GM12878 (cell line): Measurements from ENCODE around the gene MAP3K4. TPM values are rescaled to one million over a fixed set of nuclear protein-coding genes. Genes with fewer than 3 reads are reported as not detected.

Source experiments
- ATAC-seq: fragments of 200-7000 bp; cut with Tn5 transposase; 3 replicates; pipeline ENCODE4 v1.9.1; 2020; ENCODE audit warnings: mild to moderate bottlenecking, moderate library complexity
- BruUV-seq: library from RNA; stranded (reverse); fragments of 400-500 nt; replicated peaks from 2 replicates; lab custom pipeline; 2021; lab: Mats Ljungman, UMichigan
- CTCF ChIA-PET: fragments of 300-600 bp; sonication (Branson Sonifier 250); formaldehyde crosslinking; extraction: SDS; loops from one replicate; lab custom pipeline; 2021; ENCODE audit warnings: inconsistent platforms; lab: Yijun Ruan, JAX
- POLR2A ChIA-PET: fragments of 350-600 bp; formaldehyde crosslinking; extraction: SDS; loops from one replicate; lab custom pipeline; 2021; ENCODE audit warnings: inconsistent platforms; lab: Charles Lee
- RAD21 ChIA-PET: fragments of 300-600 bp; sonication (Branson Sonifier 250); formaldehyde crosslinking; loops from one replicate; lab custom pipeline; 2023; ENCODE audit warnings: antibody characterized with exemption; ENCODE audit not compliant: unreplicated experiment; lab: Charles Lee
- SMC1A ChIA-PET: fragments of 300-600 bp; sonication (Branson Sonifier 250); formaldehyde crosslinking; loops from one replicate; lab custom pipeline; 2023; ENCODE audit not compliant: unreplicated experiment, uncharacterized antibody; lab: Charles Lee
- DNase-seq: peaks from one replicate; pipeline ENCODE4 v3.0.0-alpha.2; 2011; ENCODE audit warnings: low read depth, low spot score
- FAIRE-seq: peaks from 3 replicates; lab custom pipeline; 2011; peaks lifted over from hg19 to GRCh38; lab: Jason Lieb, UNC
- H2AFZ ChIP-seq: 2 replicates; pipeline ENCODE4 v1.6.0; 2011; ENCODE audit warnings: low read depth, low read length, control low read depth; ENCODE audit not compliant: control insufficient read depth
- H3K27ac ChIP-seq: 2 replicates; pipeline ENCODE4 v1.5.1; 2011; ENCODE audit warnings: control low read depth; ENCODE audit not compliant: control insufficient read depth, insufficient read depth
- H3K27me3 ChIP-seq, 2 experiments: replicated peaks in 1 of 2; 2 replicates each; pipeline versions ENCODE4 v1.6.0 to v1.6.1; 2011; ENCODE audit warnings: low read length in 1 of 2; ENCODE audit not compliant: control insufficient read depth in 2 of 2, insufficient read depth in 2 of 2
- H3K36me3 ChIP-seq, 2 experiments: 2 replicates each; pipeline ENCODE4 v1.5.1; 2011; ENCODE audit warnings: low read length in 1 of 2; ENCODE audit not compliant: control insufficient read depth in 2 of 2, insufficient read depth in 2 of 2
- H3K4me1 ChIP-seq: 2 replicates; pipeline ENCODE4 v1.6.1; 2011; ENCODE audit warnings: mild to moderate bottlenecking, low read length, moderate library complexity, mixed read lengths; ENCODE audit not compliant: control insufficient read depth, insufficient read depth
- H3K4me2 ChIP-seq: 2 replicates; pipeline ENCODE4 v1.6.0; 2011; ENCODE audit warnings: control low read depth; ENCODE audit not compliant: control insufficient read depth, insufficient read depth
- H3K4me3 ChIP-seq: fragments of 200-600 bp; sonication (generic); 2 replicates; pipeline ENCODE4 v1.5.1; 2016
- H3K79me2 ChIP-seq: 2 replicates; pipeline ENCODE4 v1.6.0; 2011; ENCODE audit warnings: low read length; ENCODE audit not compliant: control insufficient read depth, insufficient read depth
- H3K9ac ChIP-seq: 2 replicates; pipeline ENCODE4 v1.8.0; 2011; ENCODE audit warnings: low read length, control low read depth, mixed read lengths; ENCODE audit not compliant: control insufficient read depth, insufficient read depth
- H3K9me3 ChIP-seq: replicated peaks from 3 replicates; pipeline ENCODE4 v1.5.1; 2011; ENCODE audit warnings: mild to moderate bottlenecking, low read length; ENCODE audit not compliant: control insufficient read depth, insufficient read depth
- H4K20me1 ChIP-seq: 2 replicates; pipeline ENCODE4 v1.6.0; 2011; ENCODE audit not compliant: control insufficient read depth, insufficient read depth
- CREM ChIP-seq: IDR thresholded peaks from 2 replicates; pipeline ENCODE4 v1.6.1; 2014; ENCODE audit warnings: antibody characterized with exemption, low read depth
- IKZF1 ChIP-seq: fragments of 450-650 bp; conservative IDR thresholded peaks from 2 replicates; pipeline ENCODE4 v1.6.1; 2017; ENCODE audit warnings: antibody characterized with exemption, mild to moderate bottlenecking
- MEF2B ChIP-seq: fragments of 450-650 bp; IDR thresholded peaks from 2 replicates; pipeline ENCODE4 v1.6.1; 2018; ENCODE audit warnings: mild to moderate bottlenecking, moderate library complexity; ENCODE audit not compliant: partially characterized antibody, poor library complexity, severe bottlenecking
- NR2C2 ChIP-seq: IDR thresholded peaks from 2 replicates; pipeline ENCODE4 v1.6.1; 2011; ENCODE audit warnings: borderline replicate concordance, low read depth; ENCODE audit not compliant: control insufficient read depth, insufficient read length
- NR2F1 ChIP-seq: fragments of 450-650 bp; conservative IDR thresholded peaks from 2 replicates; pipeline ENCODE4 v1.6.1; 2017; ENCODE audit warnings: mild to moderate bottlenecking
- NRF1 ChIP-seq: conservative IDR thresholded peaks from 2 replicates; pipeline ENCODE4 v1.6.1; 2011; ENCODE audit warnings: mild to moderate bottlenecking, low read depth, low read length, improper control_type of control experiment
- RAD51 ChIP-seq: fragments of 450-650 bp; IDR thresholded peaks from 2 replicates; pipeline ENCODE4 v1.6.1; 2016; ENCODE audit warnings: moderate library complexity, mild to moderate bottlenecking, inconsistent platforms
- RB1 ChIP-seq: fragments of 450-650 bp; formaldehyde crosslinking; IDR thresholded peaks from 2 replicates; pipeline ENCODE4 v1.6.1; 2017; ENCODE audit warnings: mild to moderate bottlenecking, borderline replicate concordance
- YBX1 ChIP-seq: fragments of 450-650 bp; IDR thresholded peaks from 2 replicates; pipeline ENCODE4 v1.6.1; 2016; ENCODE audit warnings: antibody characterized with exemption
- YY1 ChIP-seq: IDR thresholded peaks from 2 replicates; pipeline ENCODE4 v1.6.1; 2011; ENCODE audit warnings: low read depth, mild to moderate bottlenecking, low read length
- ZNF384 ChIP-seq: IDR thresholded peaks from 2 replicates; pipeline ENCODE4 v1.6.1; 2012; ENCODE audit warnings: low read depth, mild to moderate bottlenecking, low read length, improper control_type of control experiment, borderline replicate concordance
- WGBS: methylation state at CpG from one replicate; pipeline ENCODE4 v1.1.6; 2016; ENCODE audit warnings: low lambda C conversion rate; ENCODE audit not compliant: insufficient replicate concordance, insufficient coverage; ENCODE audit errors: missing lambda C conversion rate; 5-methylcytosine and 5-hydroxymethylcytosine counted together
- in situ Hi-C: fragments of 300-500 bp; cut with MboI; formaldehyde crosslinking; loops from 9 replicates; pipeline ENCODE4 v1.14.3; 2018; ENCODE audit warnings: mixed read lengths
- intact Hi-C: fragments of 100-400 bp; cut with micrococcal nuclease; formaldehyde crosslinking; loops from one replicate; pipeline ENCODE4 v1.14.2; 2022; ENCODE audit not compliant: unreplicated experiment
- polyA plus RNA-seq, 11 experiments: library from polyadenylated mRNA; depleted of rRNA in 4 of 11; unstranded in 6 of 11; stranded (reverse) in 5 of 11; fragments of >200 nt; fragmentation: Nextera tagmentation in 4 of 11; fragmentation: Illumina TruSeq in 1 of 11; extraction: Ambion mirVana in 4 of 11; extraction: Trizol in 1 of 11; gene quantifications; 1 replicate in 1 of 11; 2 replicates in 10 of 11; pipeline versions ENCODE4 v1.2.1 to v1.2.3, GENCODE V29; 2011 to 2016; ENCODE audit warnings: inconsistent platforms in 2 of 11, missing spikeins in 2 of 11, low read depth in 1 of 11
- total RNA-seq, 4 experiments: library from RNA; depleted of rRNA in 3 of 4; stranded (reverse); fragments of >200 nt in 3 of 4; fragmentation: Illumina TruSeq in 1 of 4; extraction: Trizol in 1 of 4; gene quantifications; 2 replicates each; pipeline versions ENCODE4 v1.2.1 to v1.2.3, GENCODE V29; 2013 to 2021
- TF ChIP-seq, protein P1 (sequence below): IDR thresholded peaks from 2 replicates; pipeline ENCODE4 v1.6.1; 2012; ENCODE audit warnings: improper control_type of control experiment, low read depth, low read length; ENCODE audit not compliant: insufficient replicate concordance
- TF ChIP-seq, protein P2 (sequence below): IDR thresholded peaks from 2 replicates; pipeline ENCODE4 v1.6.1; 2011; ENCODE audit warnings: mild to moderate bottlenecking, low read depth, low read length, moderate library complexity; ENCODE audit not compliant: insufficient replicate concordance

The MAP3K4 gene
- total and polyA plus RNA-seq, 10 of the 15 experiments (the other 5 are each of a cell fraction or from before 2014, with no cell fraction given), result 14.0 to 44.5 (median 23.1) TPM

GRCh38 chr6:161023316-161023715, 31.7 kb downstream of the MAP3K4 start (continued):
- TF ChIP-seq, protein P1, sequence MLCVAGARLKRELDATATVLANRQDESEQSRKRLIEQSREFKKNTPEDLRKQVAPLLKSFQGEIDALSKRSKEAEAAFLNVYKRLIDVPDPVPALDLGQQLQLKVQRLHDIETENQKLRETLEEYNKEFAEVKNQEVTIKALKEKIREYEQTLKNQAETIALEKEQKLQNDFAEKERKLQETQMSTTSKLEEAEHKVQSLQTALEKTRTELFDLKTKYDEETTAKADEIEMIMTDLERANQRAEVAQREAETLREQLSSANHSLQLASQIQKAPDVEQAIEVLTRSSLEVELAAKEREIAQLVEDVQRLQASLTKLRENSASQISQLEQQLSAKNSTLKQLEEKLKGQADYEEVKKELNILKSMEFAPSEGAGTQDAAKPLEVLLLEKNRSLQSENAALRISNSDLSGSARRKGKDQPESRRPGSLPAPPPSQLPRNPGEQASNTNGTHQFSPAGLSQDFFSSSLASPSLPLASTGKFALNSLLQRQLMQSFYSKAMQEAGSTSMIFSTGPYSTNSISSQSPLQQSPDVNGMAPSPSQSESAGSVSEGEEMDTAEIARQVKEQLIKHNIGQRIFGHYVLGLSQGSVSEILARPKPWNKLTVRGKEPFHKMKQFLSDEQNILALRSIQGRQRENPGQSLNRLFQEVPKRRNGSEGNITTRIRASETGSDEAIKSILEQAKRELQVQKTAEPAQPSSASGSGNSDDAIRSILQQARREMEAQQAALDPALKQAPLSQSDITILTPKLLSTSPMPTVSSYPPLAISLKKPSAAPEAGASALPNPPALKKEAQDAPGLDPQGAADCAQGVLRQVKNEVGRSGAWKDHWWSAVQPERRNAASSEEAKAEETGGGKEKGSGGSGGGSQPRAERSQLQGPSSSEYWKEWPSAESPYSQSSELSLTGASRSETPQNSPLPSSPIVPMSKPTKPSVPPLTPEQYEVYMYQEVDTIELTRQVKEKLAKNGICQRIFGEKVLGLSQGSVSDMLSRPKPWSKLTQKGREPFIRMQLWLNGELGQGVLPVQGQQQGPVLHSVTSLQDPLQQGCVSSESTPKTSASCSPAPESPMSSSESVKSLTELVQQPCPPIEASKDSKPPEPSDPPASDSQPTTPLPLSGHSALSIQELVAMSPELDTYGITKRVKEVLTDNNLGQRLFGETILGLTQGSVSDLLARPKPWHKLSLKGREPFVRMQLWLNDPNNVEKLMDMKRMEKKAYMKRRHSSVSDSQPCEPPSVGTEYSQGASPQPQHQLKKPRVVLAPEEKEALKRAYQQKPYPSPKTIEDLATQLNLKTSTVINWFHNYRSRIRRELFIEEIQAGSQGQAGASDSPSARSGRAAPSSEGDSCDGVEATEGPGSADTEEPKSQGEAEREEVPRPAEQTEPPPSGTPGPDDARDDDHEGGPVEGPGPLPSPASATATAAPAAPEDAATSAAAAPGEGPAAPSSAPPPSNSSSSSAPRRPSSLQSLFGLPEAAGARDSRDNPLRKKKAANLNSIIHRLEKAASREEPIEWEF, result no peak
- no peak for TF ChIP-seq YBX1

GRCh38 chr6:161024364-161024920, 32.9 kb downstream of the MAP3K4 start:
- no peak overlapping the region for H3K9ac ChIP-seq
- no peak overlapping the region for H3K4me2 ChIP-seq
- CTCF ChIA-PET, result interaction anchor here (1.1 kb wide), 1 partner anchor 94 kb away, joined by 3 read pairs; no protein-coding TSS in a partner anchor
- no peaks in the 10 kb centered on the region for H4K20me1 ChIP-seq
- H3K9me3 ChIP-seq, result no peaks in the 10 kb centered on the region; the same call in none of the 3 replicates
- POLR2A ChIA-PET, result no interaction called here
- DNase-seq (no peak), FAIRE-seq (no peak), ATAC-seq (peak; percentile 2; the same call in 1 of the 3 replicates)
- no TSS peak for BruUV-seq
- H3K27me3 ChIP-seq, result no peaks in the 10 kb centered on the region
- peaks cover 16% of the 10 kb centered on the region for H3K79me2 ChIP-seq
- in situ Hi-C loops (no loop called here), intact Hi-C loops (no loop called here)
- no peak overlapping the region for H2AFZ ChIP-seq
- H3K4me3 ChIP-seq, result no peak overlapping the region
- H3K4me1 ChIP-seq, result peaks cover 4% of the 10 kb centered on the region
- SMC1A ChIA-PET, result no interaction called here
- WGBS, result 70% methylated on average over 8 of the region's 8 CpGs
- H3K36me3 ChIP-seq, result peaks cover 0 to 2% of the 10 kb centered on the region in 2 experiments; a peak in 3 of 4 replicates
- H3K27ac ChIP-seq, result no peak overlapping the region
- RAD21 ChIA-PET, result no interaction called here
- TF ChIP-seq RB1 (no peak), NR2C2 (no peak), CREM (no peak), ZNF384 (no peak), YY1 (no peak), MEF2B (no peak), NR2F1 (0 out of 2 replicates have a peak, but pooled peaks have one; percentile 26), IKZF1 (0 out of 2 replicates have a peak, but pooled peaks have one; percentile 23), NRF1 (no peak), RAD51 (peak; percentile 29; the same call in 1 of the 2 replicates)
- TF ChIP-seq, protein P2, sequence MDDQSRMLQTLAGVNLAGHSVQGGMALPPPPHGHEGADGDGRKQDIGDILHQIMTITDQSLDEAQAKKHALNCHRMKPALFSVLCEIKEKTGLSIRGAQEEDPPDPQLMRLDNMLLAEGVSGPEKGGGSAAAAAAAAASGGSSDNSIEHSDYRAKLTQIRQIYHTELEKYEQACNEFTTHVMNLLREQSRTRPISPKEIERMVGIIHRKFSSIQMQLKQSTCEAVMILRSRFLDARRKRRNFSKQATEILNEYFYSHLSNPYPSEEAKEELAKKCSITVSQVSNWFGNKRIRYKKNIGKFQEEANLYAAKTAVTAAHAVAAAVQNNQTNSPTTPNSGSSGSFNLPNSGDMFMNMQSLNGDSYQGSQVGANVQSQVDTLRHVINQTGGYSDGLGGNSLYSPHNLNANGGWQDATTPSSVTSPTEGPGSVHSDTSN, result no peak
